ENCODE measurements around the gene SOS2. TPM values are rescaled to one million over a fixed set of nuclear protein-coding genes. Genes with fewer than 3 reads are reported as not detected.

The SOS2 gene
- total and polyA plus RNA-seq, 2 of the 8 experiments (the other 6 are each of a cell fraction or from before 2014, with no cell fraction given): 2.8 to 12.7 TPM

- Histone ChIP-seq H3K27me3 (replicated peaks in 1 of 4; ENCODE audit: control insufficient read depth in 3 of 4, extremely low read depth in 1 of 4, insufficient read depth in 3 of 4, low read length in 3 of 4) (no peaks in the 10 kb centered on the region), H3K79me2 (ENCODE audit: control insufficient read depth in 1 of 2, insufficient read depth in 2 of 2, low read length in 2 of 2) (no peaks in the 10 kb centered on the region), H3K23ac (ENCODE audit: insufficient read length) (no peak overlapping the region), H2BK20ac (ENCODE audit: low read length) (no peak overlapping the region), H3K79me1 (ENCODE audit: low read depth, low read length) (no peaks in the 10 kb centered on the region), H2AK5ac (ENCODE audit: low read depth, low read length) (no peak overlapping the region), H4K20me1 (replicated peaks in 1 of 2; ENCODE audit: control insufficient read depth in 1 of 2, insufficient read depth in 2 of 2, low read length in 2 of 2) (no peaks in the 10 kb centered on the region), H4K91ac (replicated peaks; ENCODE audit: insufficient read length, low read length) (no peak overlapping the region), H2BK120ac (replicated peaks; ENCODE audit: low read depth, low read length) (no peak overlapping the region), H3K56ac (replicated peaks; ENCODE audit: insufficient read length, low read depth, low read length) (no peak overlapping the region), H3K14ac (ENCODE audit: insufficient read length) (no peak overlapping the region), H2AFZ (ENCODE audit: low read length) (no peak overlapping the region), H2BK5ac (ENCODE audit: low read depth, low read length) (no peak overlapping the region), H3K23me2 (ENCODE audit: low read depth, low read length) (no peaks in the 10 kb centered on the region), H3K4me2 (ENCODE audit: insufficient read depth in 1 of 2, low read depth in 2 of 2, low read length in 2 of 2) (no peak overlapping the region), H3K4ac (replicated peaks; ENCODE audit: insufficient read length, low read depth, low read length) (no peak overlapping the region), H3K4me1 (replicated peaks in 1 of 4; ENCODE audit: control insufficient read depth in 3 of 4, insufficient read depth in 4 of 4, low read length in 3 of 4) (no peaks in the 10 kb centered on the region), H3K36me3 (ENCODE audit: control insufficient read depth in 2 of 4, insufficient read depth in 4 of 4, low read length in 3 of 4) (peaks cover under 1 to 5% (median 3%) of the 10 kb centered on the region in 4 experiments; a peak in 5 of 8 replicates), H2BK15ac (ENCODE audit: low read length) (no peak overlapping the region), H4K5ac (ENCODE audit: insufficient read length, low read depth, low read length) (no peak overlapping the region), H3K9ac (replicated peaks in 1 of 4; ENCODE audit: extremely low read depth in 1 of 4, low read depth in 3 of 4, low read length in 3 of 4) (no peak overlapping the region), H3K27ac (ENCODE audit: low read depth, low read length) (no peak overlapping the region), H4K8ac (ENCODE audit: extremely low read depth, insufficient read depth, low read length) (no peak overlapping the region), H3K18ac (ENCODE audit: extremely low read depth, low read length) (no peak overlapping the region), H2BK12ac (ENCODE audit: low read depth, low read length) (no peak overlapping the region), H3K9me3 (ENCODE audit: insufficient read depth in 2 of 2, low read depth in 1 of 2, low read length in 1 of 2) (no peaks in the 10 kb centered on the region), H3K4me3 (ENCODE audit: extremely low read depth in 1 of 4, insufficient read depth in 2 of 4, low read depth in 3 of 4, low read length in 4 of 4) (no peak overlapping the region)
- 70% methylated on average over 3 of the region's 3 CpGs; no CpG with 5 or more reads in 1 of the 2 experiments for WGBS, 2 experiments (ENCODE audit: extremely low coverage in 1 of 2, insufficient coverage in 1 of 2, insufficient read length in 1 of 2, insufficient replicate concordance in 2 of 2, low coverage in 1 of 2, low lambda C conversion rate in 2 of 2, missing lambda C conversion rate in 1 of 2)
- DNase-seq (ENCODE audit: low read depth in 1 of 2, low spot score in 2 of 2) (no peak), FAIRE-seq (no peak)
- ChIA-PET CTCF (ENCODE audit: partially characterized antibody) (interaction anchor here (0.9 to 2.9 kb wide), 10 partner anchors 11 to 380 kb away, joined by 3 to 11 read pairs (median 4); partner anchors contain the start of gene VCPKMT), POLR2A (ENCODE audit: partially characterized antibody) (no interaction called here)
- no peak for TF ChIP-seq CHD1 (IDR thresholded peaks at IDR 0.05; ENCODE audit: low read depth, low read length)
- no peak for TF ChIP-seq JUN (IDR thresholded peaks at IDR 0.05; ENCODE audit: low read depth, low read length)
- TF ChIP-seq EZH2 (IDR thresholded peaks at IDR 0.05; ENCODE audit: low read depth, low read length, severe bottlenecking): no peak
- TF ChIP-seq E2F6 (IDR thresholded peaks at IDR 0.05): no peak
- TF ChIP-seq NRF1 (IDR thresholded peaks at IDR 0.05; ENCODE audit: low read depth, low read length): no peak
- TF ChIP-seq KDM1A (IDR thresholded peaks at IDR 0.05; ENCODE audit: borderline replicate concordance, low read length): no peak
- no peak for TF ChIP-seq TCF12 (IDR thresholded peaks at IDR 0.05; ENCODE audit: low read depth, low read length)
- no peak for TF ChIP-seq MAX (IDR thresholded peaks at IDR 0.05)
- no peak for TF ChIP-seq EGR1 (IDR thresholded peaks at IDR 0.05; ENCODE audit: borderline replicate concordance, low read depth, low read length)
- TF ChIP-seq KDM5A (IDR thresholded peaks at IDR 0.05; ENCODE audit: low read length): no peak
Measured at GRCh38 chr14:50260072-50260471, 28.7 kb upstream of the SOS2 start.

Data from H1 (cell line).